C4-2B (cell line): ENCODE measurements around the gene CALHM3.

ENCODE experiments used
- CTCF ChIP-seq: fragments of 450-650 bp; conservative IDR thresholded peaks from 2 replicates; pipeline ENCODE4 v1.5.1; 2017; ENCODE audit warnings: mild to moderate bottlenecking
- ZFX ChIP-seq: fragments of 450-650 bp; IDR thresholded peaks from 2 replicates; pipeline ENCODE4 v1.6.1; 2017

- TF ChIP-seq CTCF, result no peak
- TF ChIP-seq ZFX, result no peak
These were observed 7.0 kb downstream of the CALHM3 start for GRCh38 chr10:103472005-103472404.
